Dendritic cell treated with granulocyte-macrophage colony-stimulating factor and Interleukin-4, amounts not matched to agents 40 ng/mL and 50 ng/mL, for 4 days (primary cell): Measurements from ENCODE around the gene LAIR2.
"Not testable (repeated sequence)": the region's sequence is repeated elsewhere in the genome, so short reads cannot be mapped to it uniquely, and the experiment has no call there.

Experiments
- H3K27ac Mint-ChIP-seq: one replicate; pipeline ENCODE4 v1.8.0; 2022; ENCODE audit warnings: mild to moderate bottlenecking, mixed read lengths
- H3K27me3 Mint-ChIP-seq: one replicate; pipeline ENCODE4 v1.8.0; 2022; ENCODE audit warnings: mild to moderate bottlenecking, mixed read lengths
- H3K36me3 Mint-ChIP-seq: one replicate; pipeline ENCODE4 v1.8.0; 2022; ENCODE audit warnings: low read depth, mixed read lengths
- H3K4me1 Mint-ChIP-seq: one replicate; pipeline ENCODE4 v1.8.0; 2022; ENCODE audit warnings: low read depth, mixed read lengths
- H3K4me3 Mint-ChIP-seq: one replicate; pipeline ENCODE4 v1.8.0; 2022; ENCODE audit warnings: mild to moderate bottlenecking, moderate library complexity, mixed read lengths
- H3K9me3 Mint-ChIP-seq: one replicate; pipeline ENCODE4 v1.8.0; 2022; ENCODE audit warnings: mixed read lengths
- intact Hi-C: fragments of 100-400 bp; cut with micrococcal nuclease; formaldehyde crosslinking; loops from one replicate; pipeline ENCODE4 v1.15.0; 2022

LAIR2 gene

DNA sequence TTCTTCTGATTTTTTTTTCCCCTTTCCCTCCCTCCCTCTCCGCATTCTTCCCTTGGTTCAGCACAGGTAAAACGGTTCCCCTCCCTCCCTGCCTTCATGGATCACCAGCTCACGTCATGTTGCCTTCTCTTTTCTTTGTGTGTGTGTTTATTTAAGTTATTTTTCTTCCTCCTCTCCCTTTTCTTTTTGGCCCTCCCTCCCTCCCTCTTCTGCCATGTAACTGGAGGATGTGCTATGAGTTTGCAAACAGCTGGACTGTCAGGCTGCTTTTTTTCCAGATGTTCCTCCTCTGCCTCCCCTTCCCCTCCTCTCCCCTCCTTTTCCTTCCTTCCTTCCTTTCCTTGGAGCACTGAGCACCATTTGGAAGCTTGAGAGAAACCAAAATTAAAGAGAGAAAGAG, 41.0 kb upstream of the LAIR2 start:
- Mint-ChIP-seq H3K4me1 (peaks cover 63% of the 10 kb centered on the region), H3K36me3 (peaks cover 63% of the 10 kb centered on the region), H3K27ac (peak overlapping the region; percentile 95), H3K27me3 (peaks cover 15% of the 10 kb centered on the region), H3K9me3 (no peaks in the 10 kb centered on the region), H3K4me3 (peak overlapping the region; percentile 78)
- intact Hi-C loops = loop anchor here (1.0 kb wide), 1 partner anchor 13 kb away; no protein-coding TSS in a partner anchor

DNA sequence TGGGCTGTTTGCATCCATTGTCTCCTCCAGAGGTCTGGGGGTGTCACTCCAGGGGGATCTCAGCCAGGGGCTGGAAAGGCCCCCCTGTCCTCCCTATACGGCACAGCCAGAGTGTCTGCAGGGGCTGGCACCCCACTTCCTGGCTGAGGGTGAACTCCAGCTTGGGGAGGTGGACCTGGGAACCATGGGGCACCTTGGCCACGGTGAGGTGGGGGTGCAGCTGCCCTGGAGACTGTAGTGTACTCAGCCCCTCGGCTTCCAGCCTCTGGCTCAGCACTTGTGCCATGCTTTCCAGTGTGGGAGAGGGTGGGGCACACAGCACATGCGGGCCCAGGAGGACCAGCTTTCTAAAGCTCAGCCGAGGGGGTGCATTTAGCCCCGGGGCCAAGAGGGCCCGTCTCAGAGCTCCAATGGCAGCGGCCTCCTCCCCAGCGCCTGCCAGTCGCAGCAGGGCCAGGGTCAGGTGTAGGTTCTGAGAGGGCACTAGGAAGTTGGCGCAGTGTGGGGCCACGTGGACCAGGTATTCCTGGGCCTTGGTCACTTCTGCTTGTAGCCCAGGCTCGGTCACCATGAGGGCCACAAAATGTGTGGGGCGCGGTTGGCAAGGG, 40.5 kb upstream of the LAIR2 start:
- intact Hi-C loops = loop anchor here (1.0 kb wide), 1 partner anchor 14 kb away; no protein-coding TSS in a partner anchor
- Mint-ChIP-seq H3K4me3 (peak overlapping the region; percentile 78), H3K36me3 (peaks cover 57% of the 10 kb centered on the region), H3K27me3 (peaks cover 19% of the 10 kb centered on the region), H3K27ac (peak overlapping the region; percentile 95), H3K4me1 (peaks cover 63% of the 10 kb centered on the region), H3K9me3 (no peaks in the 10 kb centered on the region)

DNA sequence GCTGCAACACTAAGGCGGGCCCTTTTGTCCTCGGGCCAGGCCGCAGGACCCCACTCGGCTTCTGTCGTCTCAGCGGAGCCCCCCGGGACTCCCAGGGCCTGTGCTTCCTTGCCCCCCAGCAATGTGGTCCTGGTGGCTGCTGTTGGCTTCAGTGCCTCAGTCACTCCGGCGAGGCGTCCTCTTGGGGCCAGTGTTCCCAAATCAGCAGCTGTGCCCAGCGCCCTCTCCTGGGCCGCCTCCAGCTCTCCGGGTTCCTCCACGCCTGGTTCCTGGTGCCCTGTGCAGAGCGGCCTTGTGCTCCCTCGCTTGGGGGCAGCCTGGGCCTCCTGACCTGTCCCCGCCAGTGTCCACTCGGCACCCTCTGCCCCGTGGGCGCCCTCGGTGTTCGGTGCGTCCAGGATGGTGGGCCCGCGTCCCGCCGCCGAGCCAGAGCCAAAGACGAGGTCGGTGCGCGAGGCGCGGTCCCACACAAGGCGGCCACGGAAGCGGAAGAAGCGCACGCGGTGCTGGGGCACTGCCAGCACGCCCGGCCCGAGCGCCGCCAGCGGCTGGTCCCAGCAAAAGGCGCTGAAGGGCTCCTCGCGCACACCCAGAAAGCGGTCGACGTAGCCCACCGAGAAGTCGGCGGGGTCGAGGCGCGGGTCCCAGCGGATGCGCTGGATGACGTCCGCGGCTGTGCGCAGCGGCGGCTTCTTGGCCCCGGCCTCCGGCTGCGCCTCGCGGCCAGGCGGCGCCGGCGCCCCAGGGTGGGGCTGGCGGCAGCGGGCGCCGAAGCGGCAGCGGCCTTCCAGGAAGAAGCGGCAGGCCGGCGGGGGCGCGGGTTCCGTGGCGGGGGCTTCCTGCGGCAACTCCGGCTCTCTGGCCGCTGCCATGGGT, 39.7 kb upstream of the LAIR2 start:
- Mint-ChIP-seq H3K4me1 (peaks cover 61% of the 10 kb centered on the region), H3K4me3 (peak overlapping the region; percentile 82), H3K27ac (peak overlapping the region; percentile 95), H3K27me3 (peaks cover 24% of the 10 kb centered on the region), H3K9me3 (no peaks in the 10 kb centered on the region), H3K36me3 (peaks cover 50% of the 10 kb centered on the region)
- intact Hi-C loops = loop anchor here (1.0 kb wide), 1 partner anchor 15 kb away; no protein-coding TSS in a partner anchor

DNA sequence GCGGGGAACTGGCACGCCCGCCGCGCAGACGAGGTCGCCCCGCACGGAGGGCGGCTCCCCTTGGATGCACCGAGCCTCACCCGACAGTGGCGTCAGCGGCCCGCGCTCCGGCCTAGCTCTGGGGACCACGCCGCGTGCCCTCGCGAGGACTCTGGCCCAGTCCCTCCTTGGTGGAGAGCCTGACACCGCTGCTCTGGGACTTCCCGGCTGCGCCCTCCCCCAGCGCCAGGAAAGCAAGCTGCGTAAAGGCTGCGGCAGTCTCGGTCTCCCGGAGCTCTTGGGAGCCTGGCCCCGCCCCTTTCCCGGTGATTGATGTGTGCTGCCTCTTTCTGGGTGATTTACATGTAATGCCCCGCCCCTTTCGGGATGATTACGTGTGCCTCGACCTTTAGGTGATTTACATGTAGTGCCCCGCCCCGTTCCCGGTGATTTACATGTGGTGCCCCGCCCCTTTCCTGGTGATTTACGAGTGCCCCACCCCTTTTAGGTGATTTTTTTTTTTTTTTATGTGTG, 39.0 kb upstream of the LAIR2 start, which contains the start of gene LENG9:
Gene LENG9 (minus strand): TSS at position 248 of the 513 bp plus-strand sequence. CDS start 252 bp downstream, outside the sequence.
- Mint-ChIP-seq H3K9me3 (no peaks in the 10 kb centered on the region), H3K27ac (peak within 1 kb of the TSS; percentile 95), H3K36me3 (peaks cover 43% of the 10 kb centered on the region), H3K4me1 (peaks cover 54% of the 10 kb centered on the region), H3K27me3 (peaks cover 28% of the 10 kb centered on the region), H3K4me3 (peak within 1 kb of the TSS; percentile 82)
- intact Hi-C loops = no loop called here

DNA sequence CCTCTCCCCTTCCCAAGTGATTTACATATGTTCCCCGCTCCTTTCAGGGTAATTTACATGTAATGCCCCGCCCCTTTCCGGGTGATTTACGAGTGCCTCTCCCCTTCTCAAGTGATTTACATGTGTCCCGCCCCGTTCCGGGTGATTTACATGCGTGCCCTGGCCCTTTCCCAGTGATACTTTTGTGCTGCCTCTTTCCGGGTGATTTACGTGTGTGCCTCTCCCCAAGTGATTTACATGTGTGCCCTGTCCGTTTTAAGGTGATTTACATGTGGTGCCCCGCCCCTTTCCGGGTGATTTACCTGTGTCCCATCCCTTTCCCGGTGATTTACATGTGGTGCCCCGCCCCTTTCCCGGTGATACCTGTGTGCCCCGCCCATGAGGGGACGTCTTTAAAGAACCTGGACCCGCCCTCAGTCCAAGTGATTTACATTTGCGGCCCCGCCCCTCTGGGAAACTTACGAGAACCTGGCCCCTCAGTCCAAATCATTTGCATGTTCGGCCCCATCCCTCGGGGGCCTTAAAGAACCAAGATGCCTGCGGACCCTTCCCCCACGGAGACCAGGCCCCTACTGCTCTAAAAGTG, 38.5 kb upstream of the LAIR2 start:
- peaks cover 48% of the 10 kb centered on the region for H3K4me1 Mint-ChIP-seq
- H3K4me3 Mint-ChIP-seq = peak overlapping the region; percentile 82
- intact Hi-C loops = no loop called here
- peaks cover 38% of the 10 kb centered on the region for H3K36me3 Mint-ChIP-seq
- peak overlapping the region; percentile 95 for H3K27ac Mint-ChIP-seq
- H3K9me3 Mint-ChIP-seq = no peaks in the 10 kb centered on the region
- peaks cover 33% of the 10 kb centered on the region for H3K27me3 Mint-ChIP-seq

DNA sequence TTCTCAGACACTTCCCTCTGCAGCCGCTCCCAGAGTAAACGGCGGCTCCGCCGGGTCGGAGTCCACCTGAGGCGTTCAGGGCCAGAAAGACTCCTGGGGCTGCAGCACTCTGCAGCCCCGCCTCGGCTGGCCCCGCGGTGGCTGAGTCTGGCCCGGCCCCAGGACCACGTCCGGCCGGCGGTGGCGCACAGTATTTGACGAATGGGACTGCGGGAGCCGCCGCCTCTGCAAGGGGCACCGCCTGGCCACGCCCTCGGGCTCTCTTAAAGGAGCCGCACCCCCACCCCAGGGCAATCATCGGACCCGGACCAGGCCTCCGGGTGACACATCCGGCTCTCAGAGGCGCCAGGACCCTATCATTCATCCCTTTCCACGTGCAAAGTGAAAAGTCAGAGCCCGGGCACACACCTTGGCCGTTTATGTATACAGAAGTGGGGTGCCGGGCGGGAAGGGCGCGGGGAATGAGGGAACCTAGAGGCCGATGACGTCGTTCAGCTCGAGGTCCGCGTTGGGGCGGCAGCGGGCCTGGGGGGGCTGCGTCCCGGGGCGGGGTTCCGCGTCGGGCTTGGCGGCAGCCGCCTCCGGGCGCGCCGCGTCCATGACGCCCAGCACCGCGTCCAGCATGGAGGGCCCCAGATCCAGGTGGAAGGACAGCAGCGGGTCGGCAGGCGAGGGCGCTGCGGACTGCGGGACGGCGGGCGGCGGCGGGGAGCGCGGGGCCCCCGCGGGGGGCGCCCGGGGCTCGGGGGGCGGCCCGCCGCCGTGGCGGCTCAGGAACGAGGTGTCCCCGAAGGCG, 37.8 kb upstream of the LAIR2 start:
- intact Hi-C loops = no loop called here
- no peaks in the 10 kb centered on the region for H3K9me3 Mint-ChIP-seq

DNA sequence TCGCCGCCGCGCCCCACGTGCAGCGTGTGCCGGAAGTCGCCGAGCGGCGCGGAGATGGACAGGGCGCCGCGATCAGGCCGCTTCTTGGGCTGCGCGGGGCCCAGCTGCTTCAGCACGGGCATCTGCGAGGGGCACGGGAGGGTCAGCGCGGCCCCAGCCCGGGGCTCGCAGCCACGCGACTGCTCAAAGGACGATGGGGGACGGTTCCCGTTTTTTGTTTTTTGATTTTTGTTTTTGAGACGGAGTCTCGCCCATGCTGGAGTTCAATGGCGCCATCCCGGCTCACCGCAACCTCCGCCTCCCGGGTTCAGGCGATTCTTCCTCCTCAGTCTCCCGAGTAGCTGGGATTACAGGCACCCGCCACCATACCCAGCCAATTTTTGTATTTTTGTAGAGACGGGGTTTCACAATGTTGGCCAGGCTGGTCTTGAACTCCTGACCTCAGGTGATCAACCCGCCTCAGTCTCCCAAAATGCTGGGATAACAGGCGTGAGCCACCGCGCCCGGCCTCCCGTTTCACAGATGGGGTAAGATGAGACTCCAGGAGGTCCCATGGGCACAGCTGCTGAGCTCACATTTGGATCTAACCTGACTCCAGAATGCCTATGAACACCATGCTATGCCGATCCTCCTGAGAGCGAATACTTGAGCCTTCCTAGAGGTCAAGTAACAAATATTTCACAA, 37.1 kb upstream of the LAIR2 start:
- Mint-ChIP-seq H3K9me3 (no peaks in the 10 kb centered on the region), H3K4me1 (peaks cover 47% of the 10 kb centered on the region), H3K36me3 (peaks cover 23% of the 10 kb centered on the region), H3K27me3 (peaks cover 48% of the 10 kb centered on the region), H3K4me3 (peak overlapping the region; percentile 54), H3K27ac (peak overlapping the region; percentile 39)
- intact Hi-C loops = no loop called here

More for the DNA sequence above, 37.8 kb upstream of the LAIR2 start:
- peaks cover 31% of the 10 kb centered on the region for H3K36me3 Mint-ChIP-seq
- peaks cover 40% of the 10 kb centered on the region for H3K27me3 Mint-ChIP-seq
- H3K4me1 Mint-ChIP-seq = peaks cover 45% of the 10 kb centered on the region
- peak overlapping the region; percentile 95 for H3K27ac Mint-ChIP-seq
- peak overlapping the region; percentile 82 for H3K4me3 Mint-ChIP-seq

DNA sequence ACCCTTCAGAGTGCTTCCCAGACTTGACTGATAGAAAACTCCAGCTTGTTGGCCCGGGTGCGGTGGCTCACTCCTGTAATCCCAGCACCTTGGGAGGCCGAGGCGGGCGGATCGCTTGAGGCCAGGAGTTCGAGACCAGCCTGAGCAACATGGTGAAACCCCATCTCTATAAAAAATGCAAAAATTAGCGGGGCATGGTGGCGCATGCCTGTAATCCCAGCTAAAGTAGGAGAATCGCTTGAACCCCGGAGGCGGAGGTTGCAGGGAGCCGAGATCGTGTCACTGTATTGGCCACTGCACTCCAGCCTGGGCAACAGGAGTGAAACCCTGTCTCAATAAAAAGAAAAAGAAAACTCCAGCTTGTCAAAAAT, 36.5 kb upstream of the LAIR2 start:
- H3K27me3 Mint-ChIP-seq = peaks cover 53% of the 10 kb centered on the region
- peak overlapping the region; percentile 39 for H3K27ac Mint-ChIP-seq
- H3K9me3 Mint-ChIP-seq, H3K4me3 Mint-ChIP-seq, intact Hi-C loops: not testable (repeated sequence)
- peaks cover 46% of the 10 kb centered on the region for H3K4me1 Mint-ChIP-seq
- peaks cover 18% of the 10 kb centered on the region for H3K36me3 Mint-ChIP-seq

DNA sequence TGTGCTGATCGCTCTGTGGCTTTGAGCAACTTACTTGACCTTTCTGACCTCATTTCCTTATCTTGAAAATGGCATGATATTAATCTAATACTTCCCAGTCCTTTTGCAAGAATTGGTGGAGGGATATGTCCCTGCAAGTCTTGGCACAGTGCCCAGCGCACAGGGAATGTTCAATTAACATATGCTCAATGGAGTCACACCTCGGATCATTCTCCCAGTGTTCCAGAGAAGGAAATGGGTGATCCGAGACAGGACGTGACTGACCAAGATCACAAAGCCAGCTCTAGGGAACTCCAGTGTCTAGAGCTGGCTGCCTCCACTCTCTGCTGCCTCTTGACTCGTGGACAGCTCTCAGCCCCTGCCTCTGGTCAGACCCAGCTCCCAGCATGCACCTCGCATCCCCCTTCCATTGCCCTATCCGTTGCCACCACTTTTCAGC, 33.1 kb upstream of the LAIR2 start:
- Mint-ChIP-seq H3K9me3 (no peaks in the 10 kb centered on the region), H3K36me3 (no peaks in the 10 kb centered on the region), H3K4me1 (peaks cover 34% of the 10 kb centered on the region), H3K4me3 (no peak overlapping the region), H3K27ac (no peak overlapping the region), H3K27me3 (peaks cover 75% of the 10 kb centered on the region)
- intact Hi-C loops = no loop called here

DNA sequence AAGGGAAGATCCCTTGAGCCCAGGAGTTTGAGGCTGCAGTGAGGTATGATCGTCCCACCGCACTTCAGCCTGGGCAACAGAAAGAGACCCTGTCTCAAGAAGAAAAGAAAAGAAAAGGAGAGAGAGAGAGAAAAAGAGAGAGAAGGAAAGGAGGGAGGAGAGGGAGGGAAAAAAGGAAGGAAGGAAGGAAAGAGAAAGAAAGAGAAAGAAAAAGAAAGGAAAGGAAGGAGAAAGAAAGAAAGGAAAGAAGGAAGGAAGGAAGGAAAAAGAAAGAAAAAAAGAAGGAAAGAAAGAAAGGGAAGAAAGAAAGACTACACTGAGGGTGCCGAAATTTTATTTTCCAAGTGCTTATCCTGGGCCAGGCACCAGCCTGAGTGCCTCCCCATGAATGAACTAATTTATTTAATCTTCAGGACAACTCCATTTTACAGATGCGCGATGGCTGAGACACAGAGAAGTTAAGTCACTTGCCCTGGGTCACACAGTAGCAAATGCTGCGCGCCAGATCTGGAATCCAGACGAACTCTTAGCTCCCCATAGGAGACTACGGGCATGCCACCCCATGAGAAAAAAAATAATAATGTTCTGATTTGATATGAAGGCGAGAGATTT, 32.2 kb upstream of the LAIR2 start:
- no peak overlapping the region for H3K27ac Mint-ChIP-seq
- no peaks in the 10 kb centered on the region for H3K36me3 Mint-ChIP-seq
- intact Hi-C loops = no loop called here
- no peak overlapping the region for H3K4me3 Mint-ChIP-seq
- H3K4me1 Mint-ChIP-seq = peaks cover 29% of the 10 kb centered on the region
- H3K27me3 Mint-ChIP-seq = peaks cover 80% of the 10 kb centered on the region
- no peaks in the 10 kb centered on the region for H3K9me3 Mint-ChIP-seq

DNA sequence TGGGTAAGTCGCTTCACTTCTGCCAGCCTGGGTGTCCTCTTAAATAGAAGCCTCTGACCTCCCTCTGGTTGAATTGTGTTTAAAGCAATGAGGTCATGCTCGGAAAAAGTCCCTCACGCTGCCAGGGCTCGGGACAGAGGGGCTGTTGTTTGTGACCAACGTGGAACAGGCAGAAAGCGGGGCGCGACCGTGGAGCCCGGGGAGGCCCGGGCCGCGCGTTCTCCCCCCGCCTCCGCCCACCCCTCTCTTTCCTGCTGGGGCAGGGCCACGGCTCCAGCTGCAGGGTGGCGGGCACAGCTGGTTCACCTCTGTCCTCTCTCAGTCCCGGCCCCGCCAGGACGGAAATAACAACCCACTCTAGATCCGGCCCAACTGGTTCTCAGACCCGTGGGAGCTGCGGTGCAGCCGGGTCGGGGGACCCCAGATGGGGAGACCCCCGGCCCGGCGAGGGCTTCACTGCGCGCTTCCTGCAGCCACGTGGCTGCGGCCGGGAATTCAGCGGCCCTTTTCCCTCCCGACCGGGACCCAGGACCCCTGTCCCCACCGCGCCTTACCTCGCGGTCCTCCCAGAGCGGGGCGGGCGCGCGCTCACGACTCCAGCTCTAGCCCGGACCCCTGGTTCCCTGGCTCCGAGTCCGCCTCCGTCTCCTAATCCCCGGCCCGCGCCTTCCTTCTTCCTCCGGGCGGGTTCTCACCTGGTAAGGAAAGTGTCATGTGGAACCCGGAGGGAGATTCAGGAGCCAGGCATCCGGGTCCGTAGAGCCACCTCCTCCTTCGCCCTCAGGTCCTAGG, 31.4 kb upstream of the LAIR2 start:
- H3K4me3 Mint-ChIP-seq = peak overlapping the region; percentile 31
- peak overlapping the region; percentile 61 for H3K27ac Mint-ChIP-seq
- H3K4me1 Mint-ChIP-seq = peaks cover 29% of the 10 kb centered on the region
- H3K9me3 Mint-ChIP-seq = no peaks in the 10 kb centered on the region
- H3K27me3 Mint-ChIP-seq = peaks cover 80% of the 10 kb centered on the region
- no peaks in the 10 kb centered on the region for H3K36me3 Mint-ChIP-seq
- intact Hi-C loops = no loop called here
